ENCODE data around the gene LRRK2.

LRRK2 gene

GRCh38 chr12:40226705-40227104, 1.9 kb downstream of the LRRK2 start:
- Histone ChIP-seq H3K4ac (ENCODE audit: low read depth, low read length) (no peak overlapping the region), H3K79me2 (ENCODE audit: control insufficient read depth, insufficient read depth, low read length, poor library complexity) (no peaks in the 10 kb centered on the region), H3K4me1 (ENCODE audit: control insufficient read depth in 1 of 2, insufficient read depth in 2 of 2, low read length in 2 of 2) (no peaks in the 10 kb centered on the region), H3K36me3 (ENCODE audit: control insufficient read depth in 1 of 2, insufficient read depth in 2 of 2, low read length in 2 of 2) (no peaks in the 10 kb centered on the region), H3K9me3 (ENCODE audit: insufficient read depth, low read depth, low read length) (no peaks in the 10 kb centered on the region), H3K9ac (ENCODE audit: low read length) (no peak overlapping the region), H2BK12ac (ENCODE audit: low read length) (no peak overlapping the region), H2BK120ac (ENCODE audit: insufficient read depth, low read length, poor library complexity) (no peak overlapping the region), H4K12ac (ENCODE audit: low read depth, low read length) (no peak overlapping the region), H3K14ac (ENCODE audit: low read length) (no peak overlapping the region), H3K18ac (ENCODE audit: low read length) (no peak overlapping the region), H3K4me2 (ENCODE audit: low read length) (no peak overlapping the region), H3K27ac (ENCODE audit: low read depth, low read length) (no peak overlapping the region), H2AK5ac (ENCODE audit: low read length) (no peak overlapping the region), H3K4me3 (ENCODE audit: low read depth, low read length) (no peak overlapping the region), H4K8ac (ENCODE audit: low read depth, low read length) (no peak overlapping the region), H4K91ac (ENCODE audit: low read depth, low read length) (no peak overlapping the region), H3K27me3 (ENCODE audit: insufficient read depth, low read length) (peaks cover 6% of the 10 kb centered on the region), H2BK5ac (ENCODE audit: low read depth, low read length, poor library complexity) (no peak overlapping the region), H3K23ac (ENCODE audit: low read length) (no peak overlapping the region), H3K79me1 (ENCODE audit: low read length) (no peaks in the 10 kb centered on the region), H2AFZ (ENCODE audit: insufficient read depth, low read length, poor library complexity) (no peak overlapping the region)
- peak in 1 of 2 donors; percentile 33 for DNase-seq
- no CpG with 5 or more reads among the region's 4 CpGs for WGBS (ENCODE audit: extremely low coverage, insufficient coverage, insufficient read length)

DNA sequence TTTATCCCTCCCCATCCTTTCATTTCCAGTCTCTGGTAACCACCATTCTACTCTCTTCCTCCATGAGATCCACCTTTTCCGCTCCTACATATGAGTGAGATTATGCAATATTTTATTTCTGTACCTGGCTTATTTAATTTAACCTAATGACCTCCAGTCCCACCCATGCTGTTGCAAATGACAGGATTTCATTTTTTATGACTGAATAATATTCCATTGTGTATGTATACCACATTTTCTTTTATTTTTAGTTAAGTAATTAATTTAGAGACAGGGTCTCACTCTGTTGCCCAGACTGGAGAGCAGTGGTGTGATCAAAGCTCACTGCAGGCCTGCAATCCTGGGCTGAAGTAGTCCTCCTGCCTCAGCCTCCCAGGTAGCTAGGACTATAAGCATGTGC, 2.6 kb downstream of the LRRK2 start:
- WGBS (ENCODE audit: extremely low coverage, insufficient coverage, insufficient read length) = no CpG with 5 or more reads among the region's 1 CpG
- Histone ChIP-seq H3K79me2 (ENCODE audit: control insufficient read depth, insufficient read depth, low read length, poor library complexity) (no peaks in the 10 kb centered on the region), H3K27me3 (ENCODE audit: insufficient read depth, low read length) (peaks cover 6% of the 10 kb centered on the region), H2BK120ac (ENCODE audit: insufficient read depth, low read length, poor library complexity) (no peak overlapping the region), H3K4me1 (ENCODE audit: control insufficient read depth in 1 of 2, insufficient read depth in 2 of 2, low read length in 2 of 2) (no peaks in the 10 kb centered on the region), H4K91ac (ENCODE audit: low read depth, low read length) (no peak overlapping the region), H4K12ac (ENCODE audit: low read depth, low read length) (no peak overlapping the region), H3K4me2 (ENCODE audit: low read length) (no peak overlapping the region), H3K9ac (ENCODE audit: low read length) (no peak overlapping the region), H2BK12ac (ENCODE audit: low read length) (no peak overlapping the region), H2AFZ (ENCODE audit: insufficient read depth, low read length, poor library complexity) (no peak overlapping the region), H3K4me3 (ENCODE audit: low read depth, low read length) (no peak overlapping the region), H3K23ac (ENCODE audit: low read length) (no peak overlapping the region), H3K27ac (ENCODE audit: low read depth, low read length) (no peak overlapping the region), H3K4ac (ENCODE audit: low read depth, low read length) (no peak overlapping the region), H3K79me1 (ENCODE audit: low read length) (no peaks in the 10 kb centered on the region), H3K14ac (ENCODE audit: low read length) (no peak overlapping the region), H2AK5ac (ENCODE audit: low read length) (no peak overlapping the region), H3K18ac (ENCODE audit: low read length) (no peak overlapping the region), H3K9me3 (ENCODE audit: insufficient read depth, low read depth, low read length) (no peaks in the 10 kb centered on the region), H4K8ac (ENCODE audit: low read depth, low read length) (no peak overlapping the region), H3K36me3 (ENCODE audit: control insufficient read depth in 1 of 2, insufficient read depth in 2 of 2, low read length in 2 of 2) (no peaks in the 10 kb centered on the region), H2BK5ac (ENCODE audit: low read depth, low read length, poor library complexity) (no peak overlapping the region)
- no peak for DNase-seq

DNA sequence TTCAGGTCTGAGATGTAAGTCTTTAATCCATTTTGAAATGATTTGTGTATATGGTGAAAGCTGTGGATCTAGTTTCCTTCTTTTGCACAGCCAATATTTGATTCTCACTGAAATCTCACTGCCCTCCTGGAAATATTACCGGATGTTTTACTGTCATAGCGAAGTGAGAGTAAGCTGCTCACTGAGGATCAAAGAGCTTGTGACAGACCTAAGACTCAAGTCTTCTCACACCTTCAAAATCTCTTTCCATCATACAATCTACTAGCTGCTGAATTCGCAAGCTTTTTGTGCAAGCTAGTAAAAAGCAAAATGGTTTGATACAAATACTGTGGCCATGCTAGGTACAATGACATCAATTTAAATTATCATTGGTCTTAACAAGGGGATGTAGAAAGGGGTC, 3.9 kb downstream of the LRRK2 start:
- Histone ChIP-seq H4K8ac (ENCODE audit: low read depth, low read length) (no peak overlapping the region), H2BK12ac (ENCODE audit: low read length) (no peak overlapping the region), H3K23ac (ENCODE audit: low read length) (no peak overlapping the region), H3K14ac (ENCODE audit: low read length) (no peak overlapping the region), H3K9me3 (ENCODE audit: insufficient read depth, low read depth, low read length) (no peaks in the 10 kb centered on the region), H3K79me2 (ENCODE audit: control insufficient read depth, insufficient read depth, low read length, poor library complexity) (no peaks in the 10 kb centered on the region), H3K4me3 (ENCODE audit: low read depth, low read length) (no peak overlapping the region), H3K4ac (ENCODE audit: low read depth, low read length) (no peak overlapping the region), H3K27ac (ENCODE audit: low read depth, low read length) (no peak overlapping the region), H2AFZ (ENCODE audit: insufficient read depth, low read length, poor library complexity) (no peak overlapping the region), H3K79me1 (ENCODE audit: low read length) (no peaks in the 10 kb centered on the region), H3K18ac (ENCODE audit: low read length) (no peak overlapping the region), H3K36me3 (ENCODE audit: control insufficient read depth in 1 of 2, insufficient read depth in 2 of 2, low read length in 2 of 2) (no peaks in the 10 kb centered on the region), H4K12ac (ENCODE audit: low read depth, low read length) (no peak overlapping the region), H3K9ac (ENCODE audit: low read length) (no peak overlapping the region), H2AK5ac (ENCODE audit: low read length) (no peak overlapping the region), H2BK5ac (ENCODE audit: low read depth, low read length, poor library complexity) (no peak overlapping the region), H4K91ac (ENCODE audit: low read depth, low read length) (no peak overlapping the region), H2BK120ac (ENCODE audit: insufficient read depth, low read length, poor library complexity) (no peak overlapping the region), H3K4me1 (ENCODE audit: control insufficient read depth in 1 of 2, insufficient read depth in 2 of 2, low read length in 2 of 2) (no peaks in the 10 kb centered on the region), H3K27me3 (ENCODE audit: insufficient read depth, low read length) (peaks cover 6% of the 10 kb centered on the region), H3K4me2 (ENCODE audit: low read length) (no peak overlapping the region)
- no peak for DNase-seq
- no CpG with 5 or more reads among the region's 3 CpGs for WGBS (ENCODE audit: extremely low coverage, insufficient coverage, insufficient read length)

GRCh38 chr12:40229690-40230651, 5.2 kb downstream of the LRRK2 start:
- no peak overlapping the region for H3K4ac ChIP-seq (ENCODE audit: low read depth, low read length)
- no peak overlapping the region for H4K91ac ChIP-seq (ENCODE audit: low read depth, low read length)
- H3K4me2 ChIP-seq (ENCODE audit: low read length) = no peak overlapping the region
- no peak overlapping the region for H2BK12ac ChIP-seq (ENCODE audit: low read length)
- H3K4me1 ChIP-seq (ENCODE audit: control insufficient read depth in 1 of 2, insufficient read depth in 2 of 2, low read length in 2 of 2) = no peaks in the 10 kb centered on the region
- no peak overlapping the region for H3K18ac ChIP-seq (ENCODE audit: low read length)
- WGBS (ENCODE audit: extremely low coverage, insufficient coverage, insufficient read length) = 100% methylated on average over 1 of the region's 10 CpGs
- no peak overlapping the region for H3K23ac ChIP-seq (ENCODE audit: low read length)
- no peak for DNase-seq
- H3K27me3 ChIP-seq (ENCODE audit: insufficient read depth, low read length) = no peaks in the 10 kb centered on the region
- H3K36me3 ChIP-seq (ENCODE audit: control insufficient read depth in 1 of 2, insufficient read depth in 2 of 2, low read length in 2 of 2) = no peaks in the 10 kb centered on the region
- H4K12ac ChIP-seq (ENCODE audit: low read depth, low read length) = no peak overlapping the region
- H3K14ac ChIP-seq (ENCODE audit: low read length) = no peak overlapping the region
- H3K9me3 ChIP-seq (ENCODE audit: insufficient read depth, low read depth, low read length) = no peaks in the 10 kb centered on the region
- no peaks in the 10 kb centered on the region for H3K79me2 ChIP-seq (ENCODE audit: control insufficient read depth, insufficient read depth, low read length, poor library complexity)
- no peak overlapping the region for H3K27ac ChIP-seq (ENCODE audit: low read depth, low read length)
- no peak overlapping the region for H2BK120ac ChIP-seq (ENCODE audit: insufficient read depth, low read length, poor library complexity)
- no peak overlapping the region for H2AK5ac ChIP-seq (ENCODE audit: low read length)
- no peak overlapping the region for H2AFZ ChIP-seq (ENCODE audit: insufficient read depth, low read length, poor library complexity)
- H3K9ac ChIP-seq (ENCODE audit: low read length) = no peak overlapping the region
- no peaks in the 10 kb centered on the region for H3K79me1 ChIP-seq (ENCODE audit: low read length)
- no peak overlapping the region for H3K4me3 ChIP-seq (ENCODE audit: low read depth, low read length)
- H4K8ac ChIP-seq (ENCODE audit: low read depth, low read length) = no peak overlapping the region
- no peak overlapping the region for H2BK5ac ChIP-seq (ENCODE audit: low read depth, low read length, poor library complexity)

Measured in trophoblast cell (in vitro differentiated cells and primary cell).